EL (cell line): ENCODE data around the gene RASGRF1.
"Not testable (repeated sequence)": the region's sequence is repeated elsewhere in the genome, so short reads cannot be mapped to it uniquely, and the experiment has no call there.

Experiments used
- DNase-seq: peaks from one replicate; pipeline ENCODE4 v3.0.0-alpha.2; 2016

The RASGRF1 gene

GRCh38 chr15:79035111-79035601, 55.4 kb downstream of the RASGRF1 start:
- peak; percentile 50 for DNase-seq

GRCh38 chr15:79034284-79034683, 56.3 kb downstream of the RASGRF1 start:
- DNase-seq, result no peak

GRCh38 chr15:79032656-79033055, 57.9 kb downstream of the RASGRF1 start:
- no peak for DNase-seq

- DNase-seq, result no peak
These were observed 58.8 kb downstream of the RASGRF1 start for GRCh38 chr15:79031821-79032220.

- no peak for DNase-seq
These were observed 59.4 kb downstream of the RASGRF1 start for GRCh38 chr15:79031201-79031600.

- DNase-seq, result no peak
These were observed 60.1 kb downstream of the RASGRF1 start for GRCh38 chr15:79030470-79030869.

GRCh38 chr15:79028411-79028964, 62.1 kb downstream of the RASGRF1 start:
- peak; percentile 48 for DNase-seq

GRCh38 chr15:79027532-79028410, 62.8 kb downstream of the RASGRF1 start:
- no peak for DNase-seq

- DNase-seq, result no peak
These were observed 64.8 kb downstream of the RASGRF1 start for GRCh38 chr15:79025802-79026201.

- DNase-seq, result no peak
These were observed 65.4 kb downstream of the RASGRF1 start for GRCh38 chr15:79025201-79025600.

- not testable (repeated sequence) for DNase-seq
These were observed 66.1 kb downstream of the RASGRF1 start for GRCh38 chr15:79024493-79024892.

GRCh38 chr15:79023918-79024317, 66.7 kb downstream of the RASGRF1 start:
- DNase-seq, result no peak

- DNase-seq, result no peak
These were observed 67.1 kb downstream of the RASGRF1 start for GRCh38 chr15:79023546-79023890.

- DNase-seq, result no peak
These were observed 71.6 kb downstream of the RASGRF1 start for GRCh38 chr15:79018960-79019359.

- no peak for DNase-seq
These were observed 72.6 kb downstream of the RASGRF1 start for GRCh38 chr15:79017953-79018352.

- no peak for DNase-seq
These were observed 73.9 kb downstream of the RASGRF1 start for GRCh38 chr15:79016527-79017170.

- DNase-seq, result no peak
These were observed 75.2 kb downstream of the RASGRF1 start for GRCh38 chr15:79015416-79015815.

GRCh38 chr15:79010278-79010677, 80.3 kb downstream of the RASGRF1 start:
- DNase-seq, result no peak

GRCh38 chr15:79009379-79009778, 81.2 kb downstream of the RASGRF1 start:
- no peak for DNase-seq

GRCh38 chr15:79008659-79009058, 81.9 kb downstream of the RASGRF1 start:
- no peak for DNase-seq

GRCh38 chr15:79007066-79007465, 83.5 kb downstream of the RASGRF1 start:
- DNase-seq, result no peak

GRCh38 chr15:79006071-79006470, 84.5 kb downstream of the RASGRF1 start:
- DNase-seq, result no peak

GRCh38 chr15:79004336-79004735, 86.2 kb downstream of the RASGRF1 start:
- DNase-seq, result peak; percentile 93

- no peak for DNase-seq
These were observed 86.7 kb downstream of the RASGRF1 start for GRCh38 chr15:79003896-79004295.
